22Rv1 (cell line): ENCODE data around the gene ZNF169.

Experiments used
- ZFX ChIP-seq: fragments of 450-650 bp; IDR thresholded peaks from 2 replicates; pipeline ENCODE4 v1.6.1; 2017; ENCODE audit warnings: antibody characterized with exemption, borderline replicate concordance
- TF ChIP-seq, protein P1 (sequence below): fragments of 450-650 bp; IDR thresholded peaks from 2 replicates; pipeline ENCODE4 v1.5.1; 2017; ENCODE audit warnings: mild to moderate bottlenecking

DNA sequence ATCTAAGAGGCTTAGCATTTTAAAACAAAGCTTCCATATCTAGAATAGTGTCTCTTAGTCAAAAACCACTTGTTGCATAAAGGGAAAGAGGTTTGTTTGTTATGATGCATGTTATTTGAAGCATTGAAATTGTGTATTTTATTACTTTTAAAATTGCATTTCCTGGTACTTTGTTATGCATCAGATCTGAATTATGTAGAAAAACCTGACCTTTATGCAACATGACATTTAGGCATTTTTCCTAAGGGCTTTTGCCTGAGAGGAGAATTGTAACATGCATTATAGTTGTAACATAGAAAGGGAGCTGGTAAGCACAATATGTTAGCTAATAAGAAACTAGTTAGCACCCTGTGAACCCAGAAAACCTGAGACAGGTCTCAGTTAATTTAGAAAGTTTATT is 22.0 kb downstream of the ZNF169 start:
- TF ChIP-seq, protein P1, sequence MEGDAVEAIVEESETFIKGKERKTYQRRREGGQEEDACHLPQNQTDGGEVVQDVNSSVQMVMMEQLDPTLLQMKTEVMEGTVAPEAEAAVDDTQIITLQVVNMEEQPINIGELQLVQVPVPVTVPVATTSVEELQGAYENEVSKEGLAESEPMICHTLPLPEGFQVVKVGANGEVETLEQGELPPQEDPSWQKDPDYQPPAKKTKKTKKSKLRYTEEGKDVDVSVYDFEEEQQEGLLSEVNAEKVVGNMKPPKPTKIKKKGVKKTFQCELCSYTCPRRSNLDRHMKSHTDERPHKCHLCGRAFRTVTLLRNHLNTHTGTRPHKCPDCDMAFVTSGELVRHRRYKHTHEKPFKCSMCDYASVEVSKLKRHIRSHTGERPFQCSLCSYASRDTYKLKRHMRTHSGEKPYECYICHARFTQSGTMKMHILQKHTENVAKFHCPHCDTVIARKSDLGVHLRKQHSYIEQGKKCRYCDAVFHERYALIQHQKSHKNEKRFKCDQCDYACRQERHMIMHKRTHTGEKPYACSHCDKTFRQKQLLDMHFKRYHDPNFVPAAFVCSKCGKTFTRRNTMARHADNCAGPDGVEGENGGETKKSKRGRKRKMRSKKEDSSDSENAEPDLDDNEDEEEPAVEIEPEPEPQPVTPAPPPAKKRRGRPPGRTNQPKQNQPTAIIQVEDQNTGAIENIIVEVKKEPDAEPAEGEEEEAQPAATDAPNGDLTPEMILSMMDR = no peak
- TF ChIP-seq ZFX = no peak
